ENCODE measurements around the gene COTL1.
A peak's percentile ranks its signal among the peaks of the same experiment; 100 is the strongest.
"Not testable (repeated sequence)": the region's sequence is repeated elsewhere in the genome, so short reads cannot be mapped to it uniquely, and the experiment has no call there.

Gene COTL1

GRCh38 chr16:84632862-84633261 lies 15.0 kb upstream of the COTL1 start:
- H3K27ac Mint-ChIP-seq, H3K4me3 Mint-ChIP-seq: not testable (repeated sequence)
- peaks cover 23 to 40% of the 10 kb centered on the region in 2 donors for H3K4me1 Mint-ChIP-seq

GRCh38 chr16:84631886-84632285 lies 14.0 kb upstream of the COTL1 start:
- Mint-ChIP-seq H3K36me3 (no peaks in the 10 kb centered on the region), H3K4me1 (peaks cover 16 to 35% of the 10 kb centered on the region in 2 donors), H3K27me3 (no peaks in the 10 kb centered on the region), H3K4me3 (no peak overlapping the region), H3K9me3 (no peaks in the 10 kb centered on the region), H3K27ac (no peak overlapping the region)
- ATAC-seq (replicated peaks) (no peak), DNase-seq (no peak)

More at GRCh38 chr16:84632862-84633261, 15.0 kb upstream of the COTL1 start:
- not testable (repeated sequence) for H3K9me3 Mint-ChIP-seq; H3K36me3 Mint-ChIP-seq; ATAC-seq (replicated peaks); DNase-seq; H3K27me3 Mint-ChIP-seq

- Mint-ChIP-seq H3K9me3 (no peaks in the 10 kb centered on the region), H3K4me1 (peaks cover 15 to 36% of the 10 kb centered on the region in 2 donors), H3K27ac (no peak overlapping the region), H3K27me3 (no peaks in the 10 kb centered on the region), H3K36me3 (no peaks in the 10 kb centered on the region), H3K4me3 (no peak overlapping the region)
- ATAC-seq (replicated peaks) (no peak), DNase-seq (no peak)
These were observed 13.2 kb upstream of the COTL1 start for GRCh38 chr16:84631153-84631466.

- Mint-ChIP-seq H3K36me3 (no peaks in the 10 kb centered on the region), H3K9me3 (no peaks in the 10 kb centered on the region), H3K4me3 (no peak overlapping the region), H3K27me3 (no peaks in the 10 kb centered on the region), H3K4me1 (peaks cover 15 to 36% of the 10 kb centered on the region in 2 donors), H3K27ac (peak overlapping the region; percentile 54)
- ATAC-seq (replicated peaks) (no peak), DNase-seq (no peak)
These were observed 12.7 kb upstream of the COTL1 start for GRCh38 chr16:84630446-84631152.

GRCh38 chr16:84630009-84630408 lies 12.1 kb upstream of the COTL1 start:
- H3K36me3 Mint-ChIP-seq: no peaks in the 10 kb centered on the region
- no peaks in the 10 kb centered on the region for H3K9me3 Mint-ChIP-seq
- no peak for ATAC-seq (replicated peaks)
- DNase-seq: no peak
- no peak overlapping the region for H3K4me3 Mint-ChIP-seq
- H3K27me3 Mint-ChIP-seq: no peaks in the 10 kb centered on the region
- H3K4me1 Mint-ChIP-seq: peaks cover 15 to 36% of the 10 kb centered on the region in 2 donors
- no peak overlapping the region for H3K27ac Mint-ChIP-seq

GRCh38 chr16:84629580-84629979 lies 11.7 kb upstream of the COTL1 start:
- Mint-ChIP-seq H3K27me3 (no peaks in the 10 kb centered on the region), H3K27ac (no peak overlapping the region), H3K4me1 (peaks cover 15 to 36% of the 10 kb centered on the region in 2 donors), H3K9me3 (no peaks in the 10 kb centered on the region), H3K4me3 (no peak overlapping the region), H3K36me3 (no peaks in the 10 kb centered on the region)
- ATAC-seq (replicated peaks): no peak
- no peak for DNase-seq

GRCh38 chr16:84628226-84628731 lies 10.4 kb upstream of the COTL1 start:
- H3K27ac Mint-ChIP-seq: no peak overlapping the region
- no peaks in the 10 kb centered on the region for H3K9me3 Mint-ChIP-seq
- H3K36me3 Mint-ChIP-seq: no peaks in the 10 kb centered on the region
- ATAC-seq (replicated peaks): no peak
- H3K4me3 Mint-ChIP-seq: no peak overlapping the region
- peaks cover 17 to 36% of the 10 kb centered on the region in 2 donors for H3K4me1 Mint-ChIP-seq
- H3K27me3 Mint-ChIP-seq: no peaks in the 10 kb centered on the region
- no peak for DNase-seq

GRCh38 chr16:84625556-84625955 lies 7.7 kb upstream of the COTL1 start:
- no peak overlapping the region for H3K4me3 Mint-ChIP-seq
- no peaks in the 10 kb centered on the region for H3K27me3 Mint-ChIP-seq
- DNase-seq: no peak
- no peaks in the 10 kb centered on the region for H3K36me3 Mint-ChIP-seq
- no peaks in the 10 kb centered on the region for H3K9me3 Mint-ChIP-seq
- peaks cover 13 to 31% of the 10 kb centered on the region in 2 donors for H3K4me1 Mint-ChIP-seq
- no peak overlapping the region for H3K27ac Mint-ChIP-seq
- no peak for ATAC-seq (replicated peaks)

- peaks cover 10 to 12% of the 10 kb centered on the region in 2 donors for H3K36me3 Mint-ChIP-seq
- DNase-seq; H3K4me3 Mint-ChIP-seq; H3K27me3 Mint-ChIP-seq; H3K27ac Mint-ChIP-seq; ATAC-seq (replicated peaks); H3K9me3 Mint-ChIP-seq: not testable (repeated sequence)
- H3K4me1 Mint-ChIP-seq: peaks cover 23 to 47% of the 10 kb centered on the region in 2 donors
These were observed 3.0 kb upstream of the COTL1 start for GRCh38 chr16:84620913-84621312.

- ATAC-seq (replicated peaks) (no peak), DNase-seq (no peak)
- no peaks in the 10 kb centered on the region for H3K9me3 Mint-ChIP-seq
- peaks cover 20 to 29% of the 10 kb centered on the region in 2 donors for H3K36me3 Mint-ChIP-seq
- no peaks in the 10 kb centered on the region for H3K27me3 Mint-ChIP-seq
- peak overlapping the region; percentile 70 to 99 for H3K4me3 Mint-ChIP-seq
- H3K4me1 Mint-ChIP-seq: peaks cover 39 to 68% of the 10 kb centered on the region in 2 donors
- H3K27ac Mint-ChIP-seq: peak overlapping the region; percentile 86
These were observed 943 bp upstream of the COTL1 start for GRCh38 chr16:84618581-84619460.

GRCh38 chr16:84617041-84617790 lies 662 bp downstream of the COTL1 start:
- Mint-ChIP-seq H3K4me3 (peak overlapping the region; percentile 97 to 99), H3K27me3 (no peaks in the 10 kb centered on the region), H3K9me3 (no peaks in the 10 kb centered on the region), H3K36me3 (peaks cover 34 to 44% of the 10 kb centered on the region in 2 donors), H3K27ac (peak overlapping the region; percentile 92), H3K4me1 (peaks cover 45 to 82% of the 10 kb centered on the region in 2 donors)
- peak; percentile 26 for DNase-seq
- peak; percentile 55 to 59 for ATAC-seq (replicated peaks)

- DNase-seq: no peak
- H3K4me1 Mint-ChIP-seq: peaks cover 48 to 81% of the 10 kb centered on the region in 2 donors
- peaks cover 41 to 51% of the 10 kb centered on the region in 2 donors for H3K36me3 Mint-ChIP-seq
- H3K27ac Mint-ChIP-seq: peak overlapping the region; percentile 92
- peaks cover 1 to 3% of the 10 kb centered on the region in 2 donors for H3K9me3 Mint-ChIP-seq
- H3K4me3 Mint-ChIP-seq: peak overlapping the region; percentile 97 to 99
- no peaks in the 10 kb centered on the region for H3K27me3 Mint-ChIP-seq
- ATAC-seq (replicated peaks): peak; percentile 15 to 17
These were observed 1.4 kb downstream of the COTL1 start for GRCh38 chr16:84616515-84616914.

GRCh38 chr16:84614968-84615813 lies 2.7 kb downstream of the COTL1 start:
- Mint-ChIP-seq H3K4me1 (peaks cover 60 to 89% of the 10 kb centered on the region in 2 donors), H3K27me3 (no peaks in the 10 kb centered on the region), H3K36me3 (peaks cover 55 to 64% of the 10 kb centered on the region in 2 donors), H3K4me3 (peak overlapping the region; percentile 77 to 99), H3K9me3 (peaks cover 3 to 8% of the 10 kb centered on the region in 2 donors), H3K27ac (peak overlapping the region; percentile 51)
- DNase-seq (no peak), ATAC-seq (replicated peaks) (no peak)

Measured in stimulated activated naive B cell treated with anti-CD40 and anti-IgM and Interleukin-4, amounts not matched to agents 10 μg/mL and 1 μg/mL and 100 μg/mL, for 72 hours (primary cell).